K562 (cell line): ENCODE measurements around the gene CD52. TPM values are rescaled to one million over a fixed set of nuclear protein-coding genes. Genes with fewer than 3 reads are reported as not detected.

Experiments
- ATF6 ChIP-seq: sonication (generic); formaldehyde crosslinking; IDR thresholded peaks from 2 replicates; pipeline ENCODE4 v1.4.0; 2020; ENCODE audit warnings: mild to moderate bottlenecking, missing genetic modification reagents
- BRD4 ChIP-seq: fragments of 200-600 bp; sonication (generic); IDR thresholded peaks from 2 replicates; pipeline ENCODE4 v1.6.1; 2017; ENCODE audit warnings: inconsistent platforms
- CLOCK ChIP-seq: fragments of 250-450 bp; sonication (Bioruptor Pico); IDR thresholded peaks from 2 replicates; pipeline ENCODE4 v1.4.0; 2020; ENCODE audit warnings: mild to moderate bottlenecking, moderate library complexity, borderline replicate concordance
- ELF4 ChIP-seq: fragments of 450-650 bp; formaldehyde crosslinking; IDR thresholded peaks from 2 replicates; pipeline ENCODE4 v1.4.0; 2022; ENCODE audit warnings: missing genetic modification characterization
- GABPB1 ChIP-seq: sonication (generic); formaldehyde crosslinking; IDR thresholded peaks from 2 replicates; pipeline ENCODE4 v1.8.0; 2022; ENCODE audit warnings: mild to moderate bottlenecking, missing genetic modification reagents
- HDAC8 ChIP-seq: fragments of 450-650 bp; IDR thresholded peaks from 2 replicates; pipeline ENCODE4 v1.6.1; 2016; ENCODE audit warnings: mild to moderate bottlenecking, missing genetic modification characterization, moderate library complexity, missing compliant biosample characterization
- RBFOX2 ChIP-seq: fragments of 200-400 bp; formaldehyde crosslinking; IDR thresholded peaks from 2 replicates; pipeline ENCODE4 v1.6.1; 2017; ENCODE audit warnings: low read depth, mild to moderate bottlenecking, low read length, moderate library complexity
- TCF7 ChIP-seq: sonication (generic); IDR thresholded peaks from 2 replicates; pipeline ENCODE4 v1.6.1; 2016; ENCODE audit warnings: antibody characterized with exemption, borderline replicate concordance
- UBTF ChIP-seq, 2 experiments: IDR thresholded peaks; 2 replicates each; pipeline ENCODE4 v1.6.1; 2012; ENCODE audit warnings: improper control_type of control experiment in 2 of 2, low read depth in 2 of 2, low read length in 2 of 2, borderline replicate concordance in 1 of 2
- USF1 ChIP-seq: sonication (generic); formaldehyde crosslinking; IDR thresholded peaks from 2 replicates; pipeline ENCODE4 v1.9.0; 2022; ENCODE audit warnings: mild to moderate bottlenecking, missing genetic modification reagents
- ZNF274 ChIP-seq: IDR thresholded peaks from 2 replicates; pipeline ENCODE4 v1.6.1; 2011; ENCODE audit warnings: low read depth, mild to moderate bottlenecking, low read length, moderate library complexity, borderline replicate concordance
- ZNF3 ChIP-seq: fragments of 250-450 bp; sonication (Bioruptor Pico); IDR thresholded peaks from 2 replicates; pipeline ENCODE4 v1.5.0; 2021; ENCODE audit warnings: mild to moderate bottlenecking, moderate library complexity
- ZNF584 ChIP-seq: fragments of 200-800 bp; sonication (Bioruptor generic); IDR thresholded peaks from 2 replicates; pipeline ENCODE4 v1.6.1; 2016; ENCODE audit warnings: low read depth, mild to moderate bottlenecking, missing genetic modification characterization, missing compliant biosample characterization
- ZNF592 ChIP-seq: fragments of 450-650 bp; IDR thresholded peaks from 2 replicates; pipeline ENCODE4 v1.6.1; 2017; ENCODE audit warnings: antibody characterized with exemption, mild to moderate bottlenecking
- polyA plus RNA-seq, 8 experiments: library from polyadenylated mRNA; depleted of rRNA in 4 of 8; stranded (reverse) in 5 of 8; unstranded in 3 of 8; fragments of >200 nt; fragmentation: Nextera tagmentation in 2 of 8; fragmentation: Illumina TruSeq in 1 of 8; extraction: Ambion mirVana in 2 of 8; extraction: Trizol in 1 of 8; gene quantifications; 2 replicates each; pipeline versions ENCODE4 v1.2.1 to v1.2.3, GENCODE V29; 2011 to 2014; ENCODE audit warnings: inconsistent platforms in 1 of 8, missing spikeins in 1 of 8
- total RNA-seq, 7 experiments: library from RNA; depleted of rRNA in 6 of 7; stranded (reverse); fragments of >200 nt in 6 of 7; fragmentation: Illumina TruSeq in 2 of 7; extraction: Trizol in 2 of 7; gene quantifications; 2 replicates each; pipeline versions ENCODE4 v1.2.1 to v1.2.3, GENCODE V29; 2011 to 2021; ENCODE audit warnings: low replicate concordance in 1 of 7

CD52 gene
- total and polyA plus RNA-seq, 9 of the 15 experiments (the other 6 are each of a cell fraction or from before 2014, with no cell fraction given): 34.9 to 488 (median 173) TPM

GRCh38 chr1:26287033-26287711, 30.6 kb upstream of the CD52 start (continued):
- TF ChIP-seq ATF6 (no peak), BRD4 (no peak), TCF7 (peak; percentile 68; the same call in 1 of the 2 replicates), UBTF (IDR thresholded peaks at IDR 0.05; ENCODE audit: borderline replicate concordance in 1 of 2, low read depth in 2 of 2, low read length in 2 of 2) (peak in 1 of 2 experiments; percentile 84; a peak in 2 of 4 replicates), ZNF592 (peak; percentile 97), USF1 (CRISPR knock-in tag) (peak; percentile 74), CLOCK (CRISPR knock-in tag) (no peak), ZNF274 (peak; percentile 29; the same call in 1 of the 2 replicates), HDAC8 (tag) (no peak), ZNF584 (CRISPR knock-in tag) (peak; percentile 85), RBFOX2 (no peak), ELF4 (CRISPR knock-in tag) (0 out of 2 replicates have a peak, but pooled peaks have one; percentile 12), GABPB1 (CRISPR knock-in tag) (peak; percentile 69), ZNF3 (no peak)
